HG02870 (cell line): ENCODE data around the gene POLA2.

ENCODE experiments used
- ATAC-seq: cut with Tn5 transposase; IDR thresholded peaks from one replicate; pipeline ENCODE4 v1.9.1; 2021; ENCODE audit warnings: mild to moderate bottlenecking, moderate library complexity; ENCODE audit not compliant: unreplicated experiment

The POLA2 gene

GRCh38 chr11:65305501-65306268 lies 43.9 kb downstream of the POLA2 start:
- no peak for ATAC-seq

- ATAC-seq: no peak
These were observed 45.8 kb downstream of the POLA2 start for GRCh38 chr11:65307298-65308229.

- ATAC-seq: no peak
These were observed 46.6 kb downstream of the POLA2 start for GRCh38 chr11:65308281-65308891.

GRCh38 chr11:65309006-65309405 lies 47.2 kb downstream of the POLA2 start:
- no peak for ATAC-seq

- ATAC-seq: no peak
These were observed 48.5 kb downstream of the POLA2 start for GRCh38 chr11:65310215-65310614.

- no peak for ATAC-seq
These were observed 49.0 kb downstream of the POLA2 start for GRCh38 chr11:65310736-65311135.

- ATAC-seq: no peak
These were observed 49.5 kb downstream of the POLA2 start for GRCh38 chr11:65311170-65311678.

GRCh38 chr11:65314501-65315203 lies 52.9 kb downstream of the POLA2 start, which contains the start of gene CDC42EP2:
Gene CDC42EP2 (plus strand): TSS chr11:65314866. CDS start chr11:65320899, 6,033 bp downstream.
- peak; percentile 69 for ATAC-seq

GRCh38 chr11:65315204-65315865 lies 53.6 kb downstream of the POLA2 start:
- ATAC-seq: no peak

GRCh38 chr11:65315866-65316226 lies 54.1 kb downstream of the POLA2 start:
- no peak for ATAC-seq

- ATAC-seq: no peak
These were observed 54.7 kb downstream of the POLA2 start for GRCh38 chr11:65316227-65317024.

GRCh38 chr11:65317025-65317786 lies 55.4 kb downstream of the POLA2 start:
- ATAC-seq: no peak

GRCh38 chr11:65320386-65321075 lies 58.8 kb downstream of the POLA2 start:
- ATAC-seq: no peak

- no peak for ATAC-seq
These were observed 59.3 kb downstream of the POLA2 start for GRCh38 chr11:65321076-65321475.

- no peak for ATAC-seq
These were observed 60.2 kb downstream of the POLA2 start for GRCh38 chr11:65321828-65322485.

- ATAC-seq: no peak
These were observed 62.1 kb downstream of the POLA2 start for GRCh38 chr11:65323813-65324212.

- ATAC-seq: no peak
These were observed 63.7 kb downstream of the POLA2 start for GRCh38 chr11:65325435-65325834.
